Parathyroid adenoma (tissue), 2 donors: ENCODE data around the gene CEP20.
"Not testable (repeated sequence)": the region's sequence is repeated elsewhere in the genome, so short reads cannot be mapped to it uniquely, and the experiment has no call there.

Experiments used
- H2AFZ ChIP-seq: fragments of 300-600 bp; sonication (generic); one replicate; pipeline ENCODE4 v1.7.0; 2017; ENCODE audit warnings: antibody characterized with exemption, mild to moderate bottlenecking
- H3K27ac ChIP-seq: fragments of 300-600 bp; sonication (generic); one replicate; pipeline ENCODE4 v1.7.0; 2017
- H3K27me3 ChIP-seq: fragments of 300-600 bp; sonication (generic); one replicate; pipeline ENCODE4 v1.7.0; 2017; ENCODE audit warnings: low read length; ENCODE audit not compliant: control insufficient read depth, insufficient read depth
- H3K36me3 ChIP-seq: fragments of 300-600 bp; sonication (generic); one replicate; pipeline ENCODE4 v1.7.0; 2017; ENCODE audit warnings: low read length; ENCODE audit not compliant: control insufficient read depth, insufficient read depth
- H3K4me1 ChIP-seq: fragments of 300-600 bp; sonication (generic); one replicate; pipeline ENCODE4 v1.7.0; 2017; ENCODE audit warnings: control low read depth
- H3K4me2 ChIP-seq: fragments of 300-600 bp; sonication (generic); one replicate; pipeline ENCODE4 v1.7.0; 2017; ENCODE audit warnings: low read length
- H3K4me3 ChIP-seq: fragments of 300-600 bp; sonication (generic); one replicate; pipeline ENCODE4 v1.7.0; 2017; ENCODE audit warnings: low read depth, low read length
- H3K79me2 ChIP-seq: fragments of 300-600 bp; sonication (generic); one replicate; pipeline ENCODE4 v1.7.0; 2017; ENCODE audit warnings: control low read depth
- H3K9ac ChIP-seq: fragments of 300-600 bp; sonication (generic); one replicate; pipeline ENCODE4 v1.7.0; 2017; ENCODE audit warnings: mild to moderate bottlenecking
- H3K9me3 ChIP-seq: fragments of 300-600 bp; sonication (generic); one replicate; pipeline ENCODE4 v1.7.0; 2017; ENCODE audit warnings: low read length; ENCODE audit not compliant: control insufficient read depth
- TF ChIP-seq, protein P1 (sequence below): fragments of 300-600 bp; sonication (generic); IDR thresholded peaks from one replicate; pipeline ENCODE4 v1.7.0; 2017; ENCODE audit warnings: antibody characterized with exemption, mild to moderate bottlenecking
- donor health status: primary hyperparathyroidism.

Gene CEP20

DNA sequence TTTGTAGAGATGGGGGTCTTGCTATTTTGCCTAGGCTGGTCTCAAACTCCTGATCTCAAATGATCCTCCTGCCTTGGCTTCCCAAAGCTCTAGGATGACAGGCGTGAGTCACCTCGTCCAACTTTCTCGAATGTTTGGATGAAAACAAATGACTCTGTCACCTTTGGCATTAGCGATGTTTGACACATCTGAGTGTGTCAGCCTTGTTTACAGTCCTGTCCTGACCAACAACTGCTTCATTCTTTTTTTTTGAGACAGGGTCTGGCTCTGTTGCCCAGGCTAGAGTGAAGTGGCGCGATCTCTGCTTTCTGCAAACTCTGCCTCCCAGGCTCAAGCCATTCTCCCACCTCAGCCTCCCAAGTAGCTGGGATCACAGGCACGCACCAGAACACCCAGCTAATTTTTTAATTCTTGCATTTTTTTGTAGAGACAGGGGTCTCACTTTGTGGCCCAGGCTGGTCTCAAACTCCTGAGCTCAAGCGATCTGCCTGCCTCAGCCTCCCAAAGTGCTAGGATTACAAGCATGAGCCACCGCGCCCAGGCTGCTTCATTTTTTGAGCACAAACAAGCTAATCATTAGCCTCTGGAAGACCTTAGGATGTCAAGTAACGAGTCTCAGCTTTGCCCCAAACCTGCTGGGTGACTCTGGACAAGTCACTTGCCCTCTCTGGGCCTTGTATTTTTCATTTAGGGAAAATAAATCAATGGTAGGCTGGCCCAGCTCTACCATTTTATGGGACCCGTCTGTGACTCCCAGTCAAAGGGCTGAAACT is 39.0 kb downstream of the CEP20 start:
- Histone ChIP-seq H3K27me3 (no peaks in the 10 kb centered on the region), H3K4me3 (no peak overlapping the region), H3K4me1 (no peaks in the 10 kb centered on the region), H2AFZ (no peak overlapping the region), H3K9ac (no peak overlapping the region), H3K79me2 (no peaks in the 10 kb centered on the region), H3K4me2 (no peak overlapping the region), H3K27ac (no peak overlapping the region), H3K9me3 (no peaks in the 10 kb centered on the region), H3K36me3 (no peaks in the 10 kb centered on the region)
- TF ChIP-seq, protein P1, sequence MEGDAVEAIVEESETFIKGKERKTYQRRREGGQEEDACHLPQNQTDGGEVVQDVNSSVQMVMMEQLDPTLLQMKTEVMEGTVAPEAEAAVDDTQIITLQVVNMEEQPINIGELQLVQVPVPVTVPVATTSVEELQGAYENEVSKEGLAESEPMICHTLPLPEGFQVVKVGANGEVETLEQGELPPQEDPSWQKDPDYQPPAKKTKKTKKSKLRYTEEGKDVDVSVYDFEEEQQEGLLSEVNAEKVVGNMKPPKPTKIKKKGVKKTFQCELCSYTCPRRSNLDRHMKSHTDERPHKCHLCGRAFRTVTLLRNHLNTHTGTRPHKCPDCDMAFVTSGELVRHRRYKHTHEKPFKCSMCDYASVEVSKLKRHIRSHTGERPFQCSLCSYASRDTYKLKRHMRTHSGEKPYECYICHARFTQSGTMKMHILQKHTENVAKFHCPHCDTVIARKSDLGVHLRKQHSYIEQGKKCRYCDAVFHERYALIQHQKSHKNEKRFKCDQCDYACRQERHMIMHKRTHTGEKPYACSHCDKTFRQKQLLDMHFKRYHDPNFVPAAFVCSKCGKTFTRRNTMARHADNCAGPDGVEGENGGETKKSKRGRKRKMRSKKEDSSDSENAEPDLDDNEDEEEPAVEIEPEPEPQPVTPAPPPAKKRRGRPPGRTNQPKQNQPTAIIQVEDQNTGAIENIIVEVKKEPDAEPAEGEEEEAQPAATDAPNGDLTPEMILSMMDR: no peak

DNA sequence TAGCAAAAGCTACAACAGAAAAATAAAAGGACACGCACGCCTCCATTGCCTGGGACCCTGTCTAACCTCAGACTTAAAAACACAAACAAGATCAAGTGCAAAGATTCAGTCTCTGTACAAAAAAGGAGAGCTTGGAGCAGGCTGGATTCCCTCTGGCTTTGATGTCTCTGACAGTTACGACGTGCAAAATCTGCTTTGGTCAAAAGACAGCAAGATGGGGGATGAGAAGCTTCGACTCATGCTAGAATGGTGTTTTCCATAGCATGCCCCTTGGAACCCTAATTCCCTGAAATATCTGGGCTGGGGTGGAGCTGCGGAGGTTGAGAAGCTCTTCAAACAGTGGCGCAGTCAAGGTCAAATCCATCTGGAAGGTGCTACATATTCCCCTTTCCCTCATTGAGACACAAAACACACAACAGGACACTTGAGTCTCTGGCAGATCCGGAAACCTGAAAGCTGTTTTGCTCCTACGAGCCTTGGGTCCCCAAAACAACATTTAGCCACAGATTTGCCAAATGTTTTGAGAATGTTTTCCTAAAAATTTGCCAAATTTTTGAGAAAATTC is 40.7 kb downstream of the CEP20 start:
- Histone ChIP-seq H3K4me2 (no peak overlapping the region), H3K4me1 (no peaks in the 10 kb centered on the region), H3K4me3 (no peak overlapping the region), H3K36me3 (no peaks in the 10 kb centered on the region), H3K79me2 (no peaks in the 10 kb centered on the region), H3K9me3 (no peaks in the 10 kb centered on the region), H3K27ac (no peak overlapping the region), H3K9ac (no peak overlapping the region), H2AFZ (no peak overlapping the region), H3K27me3 (no peaks in the 10 kb centered on the region)
- TF ChIP-seq, protein P1: no peak

GRCh38 chr16:15846510-15846909 is 41.9 kb downstream of the CEP20 start:
- no peaks in the 10 kb centered on the region for H3K27me3 ChIP-seq
- TF ChIP-seq, protein P1: no peak
- H3K9ac ChIP-seq: no peak overlapping the region
- no peak overlapping the region for H3K27ac ChIP-seq
- H3K79me2 ChIP-seq: no peaks in the 10 kb centered on the region
- H3K4me2 ChIP-seq: no peak overlapping the region
- no peak overlapping the region for H3K4me3 ChIP-seq
- H3K9me3 ChIP-seq: no peaks in the 10 kb centered on the region
- no peaks in the 10 kb centered on the region for H3K4me1 ChIP-seq
- no peak overlapping the region for H2AFZ ChIP-seq
- H3K36me3 ChIP-seq: no peaks in the 10 kb centered on the region

DNA sequence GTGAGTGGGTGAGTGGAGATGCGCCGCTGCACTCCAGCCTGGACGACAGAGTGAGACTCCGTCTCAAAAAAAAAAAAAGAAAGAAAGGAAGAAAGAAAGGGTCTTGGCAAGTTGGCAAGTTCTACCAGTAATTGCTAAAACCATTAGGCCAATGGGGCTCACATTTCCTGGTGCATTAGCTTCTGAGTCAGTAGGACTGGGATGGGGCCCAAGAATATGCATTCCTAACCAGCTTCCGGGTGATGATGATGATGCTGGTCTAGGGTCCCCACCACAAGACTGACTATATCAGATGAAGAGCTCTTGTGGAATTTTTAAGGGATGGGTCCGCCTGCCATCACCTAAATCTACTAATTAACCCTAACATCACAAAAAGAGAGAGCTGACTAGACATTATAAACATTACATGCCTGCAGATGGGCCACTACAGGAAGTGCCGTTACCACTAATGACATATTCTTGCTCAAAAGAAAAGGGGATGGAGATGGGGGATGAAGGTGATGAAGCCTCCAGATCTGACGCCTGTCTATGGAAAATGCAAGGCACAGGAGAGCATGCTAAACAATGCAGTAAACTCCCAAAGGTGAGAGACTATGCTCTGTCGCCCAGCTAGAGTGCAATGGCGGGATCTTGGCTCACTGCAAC is 44.6 kb downstream of the CEP20 start:
- Histone ChIP-seq H3K4me3 (no peak overlapping the region), H3K9me3 (no peaks in the 10 kb centered on the region), H3K4me1 (no peaks in the 10 kb centered on the region), H3K36me3 (no peaks in the 10 kb centered on the region), H3K9ac (no peak overlapping the region), H3K27ac (no peak overlapping the region), H3K4me2 (no peak overlapping the region), H3K27me3 (no peaks in the 10 kb centered on the region), H3K79me2 (no peaks in the 10 kb centered on the region), H2AFZ (no peak overlapping the region)
- TF ChIP-seq, protein P1: no peak

GRCh38 chr16:15839204-15839603 is 49.2 kb downstream of the CEP20 start:
- not testable (repeated sequence) for H3K27me3 ChIP-seq, H3K79me2 ChIP-seq, H3K4me2 ChIP-seq, H3K4me1 ChIP-seq, H3K27ac ChIP-seq, H3K4me3 ChIP-seq, H2AFZ ChIP-seq, H3K9ac ChIP-seq, H3K9me3 ChIP-seq, H3K36me3 ChIP-seq
